Activated T-helper 1 cell treated with Interleukin-2 at 50 U/mL for 16 hours (primary cell): ENCODE measurements around the gene C17orf75.

ENCODE experiments used
- DNase-seq: peaks from one replicate; pipeline ENCODE4 v3.0.0-alpha.2; 2020; ENCODE audit warnings: low read depth

C17orf75 gene

DNA sequence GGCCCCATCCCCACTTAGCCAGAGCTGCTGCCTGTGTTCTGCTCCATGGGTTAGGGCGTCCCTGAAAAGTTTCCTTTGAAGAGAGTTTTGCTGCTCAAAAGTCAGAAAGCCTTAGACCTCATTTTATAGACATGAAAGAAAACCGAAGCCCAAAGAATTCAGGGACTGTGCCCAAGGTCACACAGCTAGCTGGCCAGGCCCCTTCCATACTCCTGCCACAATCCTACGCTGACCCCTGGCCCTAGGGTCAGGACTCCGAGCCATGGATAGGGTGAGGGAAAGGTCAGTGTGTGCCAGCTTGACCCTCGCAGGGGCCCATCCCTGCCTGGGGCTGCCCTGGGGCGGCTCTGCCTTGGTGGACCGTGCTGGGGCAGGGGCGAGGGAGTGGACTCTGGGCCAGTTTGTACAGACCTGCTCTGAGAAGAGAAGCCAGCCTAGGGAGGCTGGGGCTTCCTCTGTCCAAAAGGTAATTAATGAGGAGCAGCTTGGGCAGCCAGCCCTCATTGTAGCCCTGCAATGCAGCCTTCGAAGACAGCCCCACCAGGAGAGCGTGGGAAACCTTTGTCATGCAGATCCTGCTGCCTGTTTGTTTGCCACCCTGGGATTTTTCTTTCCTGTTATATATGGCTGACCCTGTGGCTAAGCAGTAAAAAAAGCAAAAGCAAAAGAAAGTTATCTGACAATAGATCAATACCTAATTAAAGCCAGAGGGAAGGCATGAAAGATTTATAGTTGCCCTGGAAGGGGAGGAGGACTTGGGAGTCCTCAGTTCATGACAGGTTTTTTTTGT lies 38.9 kb downstream of the C17orf75 start:
- no peak for DNase-seq

DNA sequence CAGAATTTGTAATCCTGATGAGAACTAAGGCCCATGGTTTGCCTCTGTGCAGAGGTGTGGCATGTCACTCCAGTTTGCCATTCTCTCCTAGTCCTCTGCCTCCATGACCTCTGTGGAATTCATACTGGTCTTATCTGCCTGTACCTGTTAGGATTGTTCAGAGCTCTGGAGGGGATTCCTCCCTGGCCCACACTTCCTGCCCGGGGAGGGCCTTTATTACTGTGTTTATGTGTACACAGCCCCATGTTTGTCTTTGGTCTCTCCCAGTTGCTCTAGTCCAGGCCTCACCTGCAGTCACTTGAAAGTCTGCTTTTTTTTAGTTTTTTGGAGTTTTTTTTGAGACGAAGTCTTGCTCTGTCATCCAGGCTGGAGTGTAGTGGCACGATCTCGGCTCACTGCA lies 39.9 kb downstream of the C17orf75 start:
- DNase-seq: no peak

DNA sequence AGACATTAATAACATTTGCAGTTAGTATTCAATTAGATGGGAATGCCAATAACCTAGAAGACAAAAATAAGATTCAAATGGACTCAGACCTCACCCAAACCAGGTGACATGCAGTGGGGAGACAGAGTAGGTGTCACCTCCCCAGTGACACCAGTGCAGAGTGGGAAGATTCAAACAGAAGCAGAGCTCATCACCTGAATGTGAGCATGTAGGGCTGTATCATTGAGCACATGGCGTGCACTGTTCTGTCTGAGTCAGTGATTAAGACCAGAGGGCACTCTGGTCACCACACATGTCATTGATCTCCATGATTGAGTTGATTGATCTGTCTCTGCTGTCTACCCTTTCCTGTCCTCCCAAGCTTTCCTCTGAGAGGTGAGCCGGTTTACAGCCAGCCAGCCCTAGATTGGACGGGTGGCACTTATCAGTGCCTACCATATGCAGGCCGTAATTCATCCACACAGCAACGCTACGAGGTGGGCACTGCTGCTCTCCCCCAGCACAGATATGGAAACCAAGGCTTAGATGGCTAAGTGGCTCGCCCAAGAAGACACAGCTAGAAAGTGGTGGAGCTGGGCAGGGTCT lies 42.3 kb downstream of the C17orf75 start:
- no peak for DNase-seq

GRCh38 chr17:32298721-32299579 lies 43.0 kb downstream of the C17orf75 start:
- no peak for DNase-seq

GRCh38 chr17:32298298-32298697 lies 43.7 kb downstream of the C17orf75 start:
- no peak for DNase-seq

DNA sequence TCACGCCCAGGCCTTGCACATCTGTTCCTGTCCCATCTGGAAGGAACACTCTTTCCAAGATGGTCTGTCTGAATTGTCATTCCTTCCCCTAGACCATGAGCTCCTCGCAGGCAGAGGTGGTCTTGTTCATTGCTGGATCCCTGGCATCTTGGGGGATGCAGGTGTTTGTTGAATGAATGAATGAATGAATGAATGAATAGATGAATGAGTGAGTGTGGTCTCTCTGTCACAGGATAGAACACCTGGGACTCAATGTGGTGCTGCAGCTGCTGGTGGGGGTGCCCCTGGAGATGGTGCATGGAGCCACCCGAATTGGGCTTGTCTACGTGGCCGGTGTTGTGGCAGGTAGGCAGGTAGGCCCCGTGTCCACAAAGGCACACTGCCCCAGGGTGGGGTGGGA lies 44.1 kb downstream of the C17orf75 start:
- no peak for DNase-seq

- DNase-seq: no peak
Measured at GRCh38 chr17:32297424-32297823, 44.5 kb downstream of the C17orf75 start.

GRCh38 chr17:32292094-32292493 lies 49.9 kb downstream of the C17orf75 start:
- DNase-seq: no peak

DNA sequence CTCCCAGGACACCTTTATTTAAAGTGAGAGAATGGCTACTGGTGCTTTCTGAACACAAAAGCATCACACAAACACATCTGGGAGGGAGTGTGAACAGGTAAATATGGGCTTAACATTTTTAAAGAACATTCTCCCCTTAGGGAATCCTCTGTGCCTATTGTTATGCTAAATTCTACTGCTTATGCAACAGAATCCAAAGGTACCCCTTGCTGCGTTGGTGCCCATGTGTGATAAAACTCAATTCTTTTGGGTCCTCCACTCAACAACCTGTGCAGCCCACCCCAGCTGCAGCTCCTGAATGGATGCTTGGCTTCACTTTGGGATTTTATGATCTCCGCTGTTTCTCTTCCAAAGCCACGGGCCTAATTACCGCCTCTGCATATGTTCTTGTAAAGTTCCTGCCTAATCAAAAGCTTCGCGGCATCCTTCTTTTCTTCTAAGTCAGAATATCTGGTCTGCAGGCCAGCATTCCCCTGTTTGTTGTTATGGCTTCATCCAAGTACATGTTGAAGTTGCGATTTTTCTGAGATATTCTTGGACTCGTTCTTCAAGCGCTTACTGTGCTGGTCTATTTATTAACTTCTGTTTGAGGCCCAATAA lies 52.4 kb downstream of the C17orf75 start:
- no peak for DNase-seq

- no peak for DNase-seq
Measured at GRCh38 chr17:32288615-32289014, 53.4 kb downstream of the C17orf75 start.

GRCh38 chr17:32287804-32288511 lies 54.0 kb downstream of the C17orf75 start:
- no peak for DNase-seq

GRCh38 chr17:32286518-32286900 lies 55.5 kb downstream of the C17orf75 start:
- no peak for DNase-seq

DNA sequence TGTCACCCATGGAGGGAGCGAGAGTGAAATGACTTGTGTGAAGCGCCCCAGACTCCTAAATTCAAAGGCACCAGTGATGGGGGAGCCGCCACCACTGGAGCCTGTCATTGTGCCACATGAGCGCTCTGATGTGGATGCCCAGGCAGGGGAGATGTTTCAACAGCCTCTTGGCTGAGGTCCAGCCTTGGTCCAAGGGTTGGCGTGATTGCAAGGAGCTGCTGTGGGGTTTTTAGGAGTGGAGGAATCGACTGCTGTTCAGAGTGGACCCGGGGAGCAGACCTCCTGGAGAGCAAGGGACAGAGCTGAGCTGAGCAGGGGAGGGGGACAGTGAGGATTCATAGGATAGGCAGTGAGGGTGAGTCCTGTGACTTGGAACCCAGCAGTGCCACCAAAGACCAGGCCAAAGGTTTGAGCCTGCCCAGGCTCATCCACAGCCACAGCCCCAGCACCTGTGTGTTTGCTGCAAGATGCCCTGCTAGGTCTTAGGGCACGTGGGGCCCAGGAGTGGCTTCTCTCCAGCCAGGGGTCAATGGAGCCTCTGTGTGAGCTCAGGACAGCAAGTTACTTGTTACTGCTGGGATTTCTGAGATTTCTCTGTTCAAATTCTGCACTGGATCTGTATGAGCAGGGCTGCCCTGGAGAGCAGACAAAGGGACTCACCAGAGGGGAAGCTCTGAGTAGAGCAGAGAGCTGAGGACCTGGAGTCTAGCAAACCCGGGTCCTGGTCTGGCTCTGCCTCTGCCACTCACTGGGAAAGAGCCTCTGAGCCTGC lies 56.0 kb downstream of the C17orf75 start:
- DNase-seq: no peak

DNA sequence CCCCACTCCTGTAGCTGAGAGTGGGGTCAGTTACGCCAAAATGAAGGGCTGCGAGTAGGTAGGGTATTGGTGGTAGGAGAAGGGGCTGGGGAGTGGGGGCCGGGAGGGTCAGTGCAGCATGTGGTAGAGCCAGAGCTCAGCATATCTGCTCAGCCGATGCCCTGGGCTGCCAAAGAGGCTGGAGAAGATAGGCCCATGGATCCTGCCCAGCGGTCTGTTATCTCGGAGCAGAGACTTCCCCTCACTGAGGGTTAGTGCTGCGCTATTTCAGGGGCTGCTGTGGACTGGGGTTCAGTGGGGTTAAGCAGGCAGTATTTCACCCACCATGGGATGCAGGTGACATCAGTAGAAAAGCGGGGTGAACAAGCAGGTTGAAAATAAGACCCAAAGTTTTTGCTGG lies 56.7 kb downstream of the C17orf75 start:
- DNase-seq: no peak

- DNase-seq: no peak
Measured at GRCh38 chr17:32283745-32284201, 58.2 kb downstream of the C17orf75 start.

DNA sequence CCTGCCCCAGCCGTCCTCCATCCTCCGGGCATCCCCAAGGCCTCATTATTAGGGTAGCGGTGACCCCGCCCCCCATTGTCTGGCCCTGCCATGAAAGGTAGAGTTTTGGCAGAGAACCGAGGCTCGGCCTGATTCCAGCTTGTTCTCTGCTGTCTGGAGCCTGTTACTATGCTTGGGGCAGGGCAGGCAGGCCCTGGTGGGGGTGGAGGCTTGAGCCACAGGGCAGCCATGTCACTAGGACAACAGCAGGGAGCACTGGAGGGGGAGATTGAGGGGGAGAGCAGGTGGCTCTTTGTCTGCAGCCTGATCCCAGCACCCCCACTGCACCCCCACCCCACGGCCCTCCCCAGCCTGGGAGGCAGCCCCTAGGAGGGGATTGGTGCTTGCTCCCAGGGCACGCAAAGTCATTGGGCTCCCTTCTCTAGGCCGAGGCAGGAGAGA lies 60.9 kb downstream of the C17orf75 start:
- no peak for DNase-seq

- DNase-seq: no peak
Measured at GRCh38 chr17:32279891-32280716, 61.9 kb downstream of the C17orf75 start.

DNA sequence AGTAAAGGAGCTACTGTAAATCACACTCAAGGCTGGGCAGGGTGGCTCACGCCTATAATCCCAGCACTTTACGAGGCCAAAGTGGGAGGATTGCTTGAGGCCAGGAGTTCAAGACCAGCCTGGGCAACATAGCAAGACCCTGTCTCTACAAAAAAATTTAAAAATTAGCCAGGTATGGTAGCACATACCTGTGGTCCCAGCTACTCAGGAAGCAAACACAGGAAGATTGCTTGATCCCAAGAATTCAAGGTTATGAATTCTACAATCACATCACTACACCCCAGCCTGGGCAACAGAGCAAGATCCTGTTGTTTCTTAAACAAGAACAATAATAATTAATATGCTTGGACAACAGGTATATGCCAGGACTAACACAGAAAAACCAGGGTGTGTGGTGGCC lies 63.2 kb downstream of the C17orf75 start:
- DNase-seq: no peak
